GM19372 (cell line): ENCODE data around the gene ADGRL3.

Experiments
- ATAC-seq: cut with Tn5 transposase; IDR thresholded peaks from one replicate; pipeline ENCODE4 v1.9.1; 2021; ENCODE audit warnings: mild to moderate bottlenecking, low read depth, moderate library complexity; ENCODE audit not compliant: unreplicated experiment

Gene ADGRL3

DNA sequence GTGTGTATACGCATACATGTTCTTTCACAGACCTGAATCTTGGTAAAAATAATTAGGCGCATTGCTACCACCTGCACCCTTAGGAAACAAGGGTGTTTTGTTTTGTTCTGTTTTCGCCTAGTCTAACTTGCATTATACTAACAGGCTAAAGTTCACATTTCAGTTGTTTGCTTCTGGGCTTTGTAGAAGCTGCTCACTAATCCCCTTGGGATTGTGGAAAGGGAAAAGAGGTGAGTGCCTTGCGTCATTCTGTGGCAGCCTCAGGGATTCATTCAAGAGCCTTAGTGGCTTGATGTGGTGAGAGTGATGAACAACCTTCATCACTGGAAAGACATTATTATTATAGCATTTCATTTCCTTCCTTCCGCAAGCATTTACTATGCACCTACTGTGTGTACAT is 331.1 kb downstream of the ADGRL3 start:
- ATAC-seq, result no peak

DNA sequence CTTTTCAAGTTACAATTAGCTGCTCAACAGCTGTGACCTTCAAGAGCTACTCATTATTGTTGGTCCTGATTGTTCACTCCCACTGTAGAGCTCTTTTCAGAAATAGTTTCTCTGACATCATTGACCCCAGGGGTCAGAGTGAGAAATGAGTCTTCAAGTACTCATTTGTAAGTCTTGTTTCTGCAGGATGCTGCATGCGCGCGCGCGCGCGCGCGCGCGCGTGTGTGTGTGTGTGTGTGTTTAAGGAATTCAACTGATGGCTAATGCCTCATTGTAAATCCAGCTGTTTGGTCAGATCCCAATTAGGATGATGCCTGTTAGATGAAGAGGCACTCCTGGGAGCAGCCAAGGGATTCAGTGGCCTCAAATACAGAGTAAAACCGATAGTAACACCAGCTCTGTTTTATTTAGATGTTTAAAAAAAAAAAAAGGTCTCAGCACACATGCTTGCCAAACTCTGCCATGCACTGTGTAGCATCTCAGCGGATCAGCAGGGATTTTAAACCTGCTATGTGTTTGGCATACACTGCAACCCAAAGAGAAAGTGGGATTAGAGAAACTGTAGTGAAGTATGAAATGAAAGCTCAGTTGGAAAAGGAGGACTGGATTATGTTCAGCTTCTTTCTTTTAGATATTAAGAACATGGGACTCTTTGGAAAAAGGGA is 332.3 kb downstream of the ADGRL3 start:
- no peak for ATAC-seq

DNA sequence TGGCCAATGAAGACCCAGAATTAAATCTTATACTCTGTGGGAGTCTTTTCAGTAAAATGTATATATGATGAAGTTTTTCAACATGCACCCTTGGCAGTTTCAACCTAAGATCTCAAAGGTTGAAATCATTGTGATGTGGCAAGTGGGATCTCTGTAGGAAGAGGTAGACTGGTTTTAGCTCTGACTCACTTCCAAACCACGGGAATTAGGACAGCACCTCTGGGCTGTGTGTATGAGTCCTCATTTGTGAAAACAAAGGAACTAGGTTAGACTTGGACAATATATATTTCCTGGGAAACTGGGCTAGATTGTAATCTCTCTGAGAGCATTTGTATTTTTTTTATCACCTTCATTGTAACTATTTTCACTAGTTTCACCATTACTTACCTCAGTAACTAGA is 333.0 kb downstream of the ADGRL3 start:
- ATAC-seq, result no peak

DNA sequence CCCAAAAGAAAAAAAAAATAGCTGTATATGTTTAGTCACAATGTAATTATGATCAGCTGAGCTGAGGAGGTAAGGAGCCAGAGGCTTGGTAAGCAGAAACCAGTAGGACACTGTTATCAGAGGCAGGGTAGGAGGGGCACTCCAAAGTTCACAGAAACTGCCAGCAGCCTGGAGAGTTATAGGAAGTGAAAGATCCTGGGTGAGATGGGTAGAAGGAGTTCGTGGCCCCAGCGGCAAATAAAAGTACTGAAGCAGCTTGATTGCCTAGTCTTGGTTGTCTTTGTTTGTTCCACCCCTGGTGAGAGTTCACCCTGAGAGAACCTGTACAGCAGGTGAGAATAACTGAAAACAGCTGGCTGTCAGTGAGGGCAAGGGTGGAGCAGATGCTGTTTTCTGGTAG is 340.8 kb downstream of the ADGRL3 start:
- no peak for ATAC-seq

DNA sequence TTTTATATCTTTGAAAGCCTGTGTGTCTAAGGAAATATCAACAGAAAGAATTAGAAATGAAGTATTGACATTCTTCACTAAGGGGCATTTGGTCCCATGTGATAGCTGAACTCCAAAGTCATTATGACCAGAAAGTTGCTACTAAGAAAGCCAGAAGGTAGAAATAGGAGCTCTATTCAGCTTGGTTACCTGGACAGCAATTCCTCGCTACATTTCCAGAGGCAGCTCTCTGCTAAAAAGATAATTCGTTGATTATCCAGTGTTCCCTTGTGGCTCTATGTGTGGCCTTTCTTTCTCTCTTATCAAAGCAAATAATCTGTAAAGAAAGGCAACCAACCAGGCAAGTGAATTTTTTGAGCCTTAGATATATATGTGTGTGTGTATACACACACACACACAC is 341.3 kb downstream of the ADGRL3 start:
- no peak for ATAC-seq

DNA sequence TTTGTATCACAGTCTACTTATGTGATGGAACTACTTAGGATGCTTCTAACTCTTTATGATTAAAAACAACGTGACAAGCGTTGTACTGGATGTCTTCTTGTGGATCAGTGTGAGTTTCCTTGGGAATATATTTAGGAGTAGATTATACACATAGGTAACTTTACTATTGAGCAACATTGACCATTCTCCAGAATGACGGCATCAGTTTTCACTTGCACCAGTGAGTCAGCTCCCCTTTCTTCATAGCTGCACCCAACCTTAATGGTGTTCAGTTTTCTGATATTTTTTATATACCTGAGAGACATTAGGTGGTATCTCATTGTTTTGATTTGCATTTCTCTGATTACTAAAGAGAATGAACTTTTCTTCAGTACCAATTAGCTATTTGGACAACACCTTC is 343.9 kb downstream of the ADGRL3 start:
- ATAC-seq, result no peak

DNA sequence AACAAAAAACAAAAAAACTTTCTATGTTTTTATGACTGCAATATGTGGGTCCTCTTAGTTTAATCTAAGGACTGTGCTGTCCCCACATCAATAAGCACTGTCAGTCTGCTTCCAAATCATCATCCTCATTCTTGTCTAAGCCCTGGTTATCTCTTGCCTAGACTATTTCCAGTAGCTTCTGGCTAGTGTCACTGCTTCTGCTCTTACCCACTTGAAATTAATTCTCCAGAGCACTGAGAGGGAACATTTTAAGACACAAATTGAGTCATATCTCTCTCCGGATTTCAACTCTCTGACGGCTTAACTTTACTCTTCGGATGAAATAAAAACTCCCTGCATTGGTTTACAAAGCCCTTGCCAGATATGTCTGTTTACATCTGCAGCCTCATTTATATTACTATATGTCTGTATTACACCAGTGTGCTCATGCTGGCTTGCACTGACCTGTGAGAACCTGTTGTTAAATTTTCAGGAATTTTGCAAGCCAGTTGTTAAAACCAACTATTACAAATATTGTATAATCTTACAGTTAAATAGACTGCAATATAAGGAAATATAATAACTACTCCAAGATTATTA is 345.9 kb downstream of the ADGRL3 start:
- no peak for ATAC-seq

DNA sequence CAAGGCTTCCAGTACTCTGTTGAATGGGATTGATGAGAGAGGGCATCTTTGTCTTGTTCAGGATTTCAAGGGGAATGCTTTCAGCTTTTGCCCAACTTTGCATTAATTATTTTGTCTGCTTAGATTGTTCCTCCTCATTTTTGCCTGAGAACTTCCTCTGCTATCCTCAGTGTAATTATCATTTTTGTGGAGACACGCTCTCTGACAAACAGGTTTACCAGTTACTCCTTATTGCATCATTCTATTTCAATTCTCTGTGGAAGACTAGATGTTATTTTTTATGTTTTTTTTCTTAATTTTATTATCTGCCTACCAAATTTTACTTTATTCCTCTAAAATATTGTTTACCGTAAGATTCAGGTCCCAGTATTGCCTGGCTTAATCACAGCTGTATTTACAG is 349.2 kb downstream of the ADGRL3 start:
- no peak for ATAC-seq

DNA sequence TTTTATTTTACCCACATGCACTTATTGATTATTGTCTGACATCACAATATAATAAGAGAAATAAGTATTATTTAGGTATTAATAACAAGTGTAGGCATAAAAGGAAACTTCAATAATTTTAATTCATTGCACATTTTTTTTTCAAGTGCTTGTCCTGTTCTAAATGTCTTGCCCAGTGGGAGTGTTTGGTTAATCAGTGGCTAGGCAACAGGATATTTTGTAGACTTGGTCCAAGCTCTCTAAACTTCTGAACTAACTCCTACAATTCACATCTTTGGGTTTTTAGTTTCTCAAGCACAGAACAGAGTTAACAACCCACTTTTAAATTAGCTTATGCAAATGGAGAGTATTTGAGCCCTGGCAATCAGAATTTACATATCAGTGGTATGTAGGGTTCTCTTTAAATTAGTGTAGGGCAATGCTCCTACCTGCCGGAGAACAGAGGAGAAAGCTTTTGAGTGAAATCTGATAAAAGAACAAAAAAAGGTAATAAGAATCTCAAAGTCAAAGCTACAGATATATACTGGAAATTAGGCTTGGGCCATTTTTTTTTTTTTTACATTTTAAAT is 353.5 kb downstream of the ADGRL3 start:
- no peak for ATAC-seq

DNA sequence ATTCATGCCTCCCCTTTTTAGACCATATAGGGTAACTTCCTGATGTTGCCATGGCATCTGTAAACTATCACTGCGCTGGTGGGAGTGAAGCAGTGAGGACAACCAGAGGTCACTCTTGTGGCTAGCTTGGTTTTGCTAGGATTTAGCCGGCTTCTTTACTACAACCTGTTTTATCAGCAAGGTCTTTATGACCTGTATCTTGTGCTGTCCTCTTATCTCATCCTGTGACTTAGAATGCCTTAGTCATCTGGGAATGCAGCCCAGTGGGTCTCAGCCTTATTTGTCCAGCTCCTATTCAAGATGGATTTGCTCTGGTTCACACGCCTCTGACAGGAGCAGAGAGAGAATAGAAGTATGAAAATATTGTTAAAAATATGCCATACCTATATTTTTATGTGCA is 355.7 kb downstream of the ADGRL3 start:
- ATAC-seq, result no peak

DNA sequence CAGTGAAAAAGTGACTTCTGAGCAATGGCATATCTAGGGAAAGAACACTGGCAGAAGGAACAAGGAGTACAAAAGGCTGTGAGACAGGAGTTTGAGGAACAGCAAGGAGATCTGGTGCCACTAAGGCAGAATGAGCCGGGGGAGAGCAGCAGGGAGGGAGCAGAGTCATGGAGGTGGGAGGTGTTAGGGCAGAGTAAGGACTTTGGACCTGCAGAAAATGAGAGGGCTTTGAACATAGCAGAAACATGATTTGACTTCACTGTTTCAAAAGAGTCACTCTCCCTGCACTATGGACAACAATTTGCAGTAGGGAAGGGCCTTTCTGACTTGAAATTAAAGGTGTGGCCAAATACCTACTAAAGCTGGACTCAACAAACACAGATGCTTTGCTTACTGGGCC is 356.2 kb downstream of the ADGRL3 start:
- no peak for ATAC-seq

DNA sequence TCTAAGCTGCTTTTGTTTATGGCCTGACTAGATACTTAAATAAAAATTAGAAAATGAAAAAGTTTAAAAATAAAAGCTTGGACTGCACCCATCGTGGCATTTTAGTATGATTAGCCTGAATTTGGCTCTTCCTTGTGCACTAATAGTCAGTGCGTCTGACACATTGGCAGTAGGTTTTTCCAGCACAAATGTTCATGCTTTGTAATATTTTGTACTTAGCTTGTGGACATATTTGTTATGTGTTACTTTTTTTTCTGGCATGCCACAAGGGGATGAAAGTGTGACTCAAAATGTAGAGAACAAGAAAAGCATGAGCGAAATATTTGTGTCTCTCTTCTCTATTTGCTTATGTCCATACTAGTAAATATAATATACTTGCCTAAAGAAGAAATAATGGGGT is 359.3 kb downstream of the ADGRL3 start:
- no peak for ATAC-seq

DNA sequence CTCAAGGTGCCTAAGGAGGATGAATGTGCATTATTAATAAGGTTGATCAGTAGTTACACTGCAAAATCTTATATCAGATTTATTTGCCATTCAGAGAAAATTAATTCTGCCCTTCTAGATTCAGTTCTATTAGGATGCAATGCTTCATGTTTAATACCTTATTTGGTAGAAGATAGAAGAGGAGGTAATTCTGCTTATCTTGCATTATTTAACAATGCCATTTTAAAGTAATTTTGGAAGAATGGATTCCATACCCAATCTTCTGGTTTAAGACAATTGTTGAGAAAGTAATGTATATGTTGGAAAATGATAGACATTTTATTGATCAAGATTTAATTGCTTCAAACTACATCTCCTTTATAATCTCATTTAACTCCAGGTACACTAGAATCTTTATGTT is 360.9 kb downstream of the ADGRL3 start:
- no peak for ATAC-seq

DNA sequence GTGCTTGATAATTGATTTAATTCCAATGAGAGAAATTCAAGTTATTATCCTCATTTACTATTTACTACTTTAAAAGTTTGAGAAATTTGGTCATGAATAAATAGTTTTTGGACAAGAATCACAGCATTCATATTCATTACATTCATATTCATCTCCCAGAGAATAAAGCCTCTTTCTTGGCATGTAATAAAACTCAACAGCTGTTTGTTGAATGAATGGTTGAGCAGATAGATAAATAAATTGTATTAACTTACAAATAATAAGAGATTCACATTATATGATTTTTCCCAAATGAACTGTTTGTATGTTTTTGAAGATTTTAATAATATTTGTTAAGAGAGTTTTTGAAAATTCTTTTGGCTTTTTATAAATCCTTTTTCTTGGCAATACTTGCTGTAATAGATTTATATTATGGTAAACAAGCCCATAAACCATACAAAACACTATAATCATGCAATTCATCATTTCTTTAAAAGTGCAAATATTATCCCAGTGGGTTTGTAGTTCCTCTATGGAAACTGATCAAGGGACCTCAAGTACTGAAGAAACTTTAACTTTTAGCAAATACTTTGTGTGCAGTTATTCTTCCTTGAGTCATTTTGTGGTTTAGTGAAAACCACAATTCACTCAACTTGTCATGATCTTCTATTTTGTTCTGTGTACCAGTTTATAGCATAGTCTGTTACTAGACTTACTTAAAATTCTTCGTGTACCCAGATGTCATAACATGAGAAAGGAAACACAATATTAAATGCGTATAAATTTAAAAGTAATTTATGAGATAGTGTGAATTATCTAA is 371.8 kb downstream of the ADGRL3 start:
- no peak for ATAC-seq

DNA sequence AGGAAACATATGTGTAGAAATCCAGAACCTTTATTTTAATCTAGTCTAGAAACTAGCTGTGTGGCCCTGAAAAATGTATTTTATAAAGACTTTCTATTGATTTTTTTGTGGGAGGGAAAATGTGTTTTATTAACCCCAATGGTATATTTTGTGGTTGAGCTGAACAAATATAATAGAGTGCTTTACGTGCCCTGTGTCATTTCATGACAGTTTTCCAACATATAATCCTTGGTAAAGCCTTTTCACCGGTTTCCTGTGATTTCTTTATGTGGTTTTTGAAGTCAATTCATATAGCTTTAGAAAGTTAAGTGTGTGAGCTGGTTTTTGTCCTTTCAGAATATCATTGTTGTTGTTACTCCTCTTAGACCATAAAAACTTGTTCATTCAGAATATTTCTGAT is 375.7 kb downstream of the ADGRL3 start:
- ATAC-seq, result no peak

DNA sequence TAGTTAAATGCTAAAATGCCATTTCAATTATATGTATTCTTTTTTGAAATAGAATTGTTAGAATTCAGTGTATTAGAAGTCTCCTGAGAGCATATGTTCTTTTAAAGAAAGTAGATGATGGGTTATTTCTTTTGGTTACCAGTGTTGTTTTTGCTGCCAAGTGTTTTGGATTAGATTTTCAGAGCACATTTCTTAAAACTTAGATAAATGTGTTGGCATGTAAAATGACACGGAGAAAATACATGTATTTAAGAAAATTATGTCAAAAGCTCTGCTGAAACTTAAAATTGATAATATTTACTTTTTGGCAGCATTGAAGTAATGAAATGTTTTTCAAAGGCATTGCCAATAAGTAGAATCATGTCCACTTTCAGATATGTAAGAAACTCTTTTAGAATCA is 379.7 kb downstream of the ADGRL3 start:
- ATAC-seq, result no peak

DNA sequence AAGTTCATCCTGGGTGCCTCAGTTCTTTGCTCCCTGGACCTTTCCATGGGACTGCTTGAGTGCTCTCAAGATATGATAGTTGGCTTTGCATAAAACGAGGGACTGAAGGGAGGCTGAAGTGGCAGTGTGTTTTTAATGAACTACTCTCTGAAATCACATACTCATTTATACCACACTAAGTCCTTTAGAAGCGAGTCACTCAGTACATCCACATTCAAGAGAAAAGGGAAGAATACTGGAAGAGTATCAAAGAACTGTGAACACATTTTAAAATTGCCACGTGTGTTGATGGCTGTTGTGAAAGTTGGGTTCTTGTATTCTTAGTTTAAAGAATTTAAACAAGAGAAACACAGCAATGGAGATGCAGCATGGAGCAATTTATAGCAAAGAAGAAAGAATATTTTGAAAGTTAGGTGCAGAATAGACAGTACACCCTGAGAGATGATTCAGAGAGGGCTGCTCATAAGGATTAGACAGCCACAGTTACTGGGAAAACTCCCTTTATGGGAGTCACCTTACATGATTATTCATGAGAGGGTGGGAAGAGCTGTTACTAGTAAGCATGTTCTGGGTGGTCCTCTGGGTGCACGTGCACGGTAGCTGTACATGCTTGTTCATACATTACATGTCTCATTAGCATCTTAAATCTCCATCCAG is 380.7 kb downstream of the ADGRL3 start:
- no peak for ATAC-seq

DNA sequence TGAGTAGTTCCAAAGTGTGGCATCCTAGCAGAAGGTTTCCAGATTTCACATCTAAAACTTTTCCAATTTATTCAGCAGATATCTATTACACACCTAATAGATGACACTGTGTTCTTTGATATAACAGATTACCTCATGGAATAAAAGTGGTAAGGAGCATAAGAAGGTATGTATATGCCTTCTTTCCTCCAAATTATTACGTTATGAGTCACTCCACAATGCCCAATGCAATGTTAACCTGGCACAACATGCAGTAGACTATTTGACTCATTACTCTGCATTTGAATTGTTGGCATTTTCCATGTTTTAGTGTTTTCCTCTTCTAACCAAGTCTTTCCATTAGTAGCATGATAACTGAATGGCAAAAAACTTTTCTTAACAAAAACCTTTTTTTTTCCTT is 383.6 kb downstream of the ADGRL3 start:
- no peak for ATAC-seq

DNA sequence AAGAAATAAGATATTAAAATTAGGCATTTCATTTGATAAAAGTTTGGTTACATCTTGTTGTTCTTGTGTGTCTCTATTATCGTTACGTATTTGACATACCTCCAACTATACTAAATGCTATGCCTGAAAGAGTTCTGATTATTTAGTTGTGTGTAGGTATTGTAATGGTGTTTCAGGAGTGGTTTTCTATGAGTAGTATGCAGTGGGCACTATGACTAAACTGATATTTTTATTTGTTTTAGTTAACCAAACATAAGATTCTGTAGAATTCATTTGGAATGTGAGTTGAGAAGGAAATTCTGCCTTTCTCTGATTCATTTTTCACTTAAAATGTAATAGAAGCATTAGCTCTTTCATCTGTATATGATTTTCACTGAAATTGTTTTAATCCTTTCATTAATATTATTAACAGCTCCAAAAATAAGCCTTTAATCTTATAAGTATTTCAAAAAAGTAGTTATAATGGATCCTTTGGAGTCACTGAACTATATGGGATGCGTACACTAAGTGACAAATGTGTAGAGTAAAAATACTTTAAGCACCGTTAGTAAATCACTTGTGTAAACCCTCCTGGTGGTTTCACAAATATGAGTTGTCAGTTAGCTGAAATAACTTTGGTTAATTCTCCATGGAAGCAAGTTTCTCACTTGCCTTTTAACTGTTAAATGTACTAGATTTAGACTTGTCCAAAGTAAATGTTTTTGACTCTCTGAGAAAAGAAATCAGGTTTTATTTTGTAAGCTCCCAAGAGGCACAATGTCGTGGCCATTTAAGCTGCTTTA is 388.7 kb downstream of the ADGRL3 start:
- no peak for ATAC-seq

DNA sequence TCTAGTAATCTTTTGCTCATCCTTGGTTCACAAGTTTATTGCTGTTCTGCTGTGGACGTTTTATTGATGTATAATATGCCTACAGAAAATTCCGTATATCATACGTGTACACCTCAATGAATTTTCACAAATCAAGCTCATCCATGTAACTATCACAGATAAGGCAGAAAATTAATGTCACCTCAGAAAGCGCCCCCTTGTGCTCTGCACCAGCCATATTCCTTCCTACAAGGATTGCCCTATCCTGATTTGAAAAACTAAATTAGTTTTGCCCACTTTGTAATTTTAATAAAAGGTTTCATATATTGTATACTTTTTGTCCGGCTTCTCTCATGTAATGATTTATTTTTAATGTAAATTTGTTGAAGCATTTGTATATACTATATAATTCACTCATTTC is 390.8 kb downstream of the ADGRL3 start:
- no peak for ATAC-seq
